Panc1 (cell line): ENCODE results near the gene TSPAN16. TPM values are rescaled to one million over a fixed set of nuclear protein-coding genes. Genes with fewer than 3 reads are reported as not detected.

Experiments
- ATAC-seq: fragments of 200-7000 bp; cut with Tn5 transposase; 2 replicates; pipeline ENCODE4 v1.9.1; 2020; ENCODE audit warnings: mild to moderate bottlenecking, moderate library complexity
- BruUV-seq: library from RNA; stranded (reverse); fragments of 400-500 nt; replicated peaks from 2 replicates; lab custom pipeline; 2021; lab: Mats Ljungman, UMichigan
- CTCF ChIA-PET: fragments of 300-600 bp; sonication (Branson Sonifier 250); formaldehyde crosslinking; loops from one replicate; lab custom pipeline; 2022; ENCODE audit warnings: antibody characterized with exemption; lab: Charles Lee
- POLR2A ChIA-PET: fragments of 300-600 bp; sonication (Branson Sonifier 250); formaldehyde crosslinking; loops from one replicate; lab custom pipeline; 2022; ENCODE audit warnings: antibody characterized with exemption; lab: Charles Lee
- DNase-seq: peaks from one replicate; pipeline ENCODE4 v3.0.0-alpha.2; 2010; ENCODE audit warnings: low read depth, low spot score
- H3K27ac ChIP-seq: 2 replicates; pipeline ENCODE4 v1.5.1; 2011; ENCODE audit warnings: mild to moderate bottlenecking, low read length, inconsistent platforms
- H3K27me3 ChIP-seq: fragments of 200-500 bp; sonication (Bioruptor generic); 2 replicates; pipeline ENCODE4 v1.6.0; 2014; ENCODE audit warnings: low read length, inconsistent platforms; ENCODE audit not compliant: control insufficient read depth, insufficient read depth
- H3K36me3 ChIP-seq: fragments of 200-500 bp; sonication (Bioruptor generic); 2 replicates; pipeline ENCODE4 v1.5.1; 2014; ENCODE audit warnings: inconsistent platforms, mild to moderate bottlenecking, low read length, moderate library complexity; ENCODE audit not compliant: control insufficient read depth, insufficient read depth
- H3K4me1 ChIP-seq: 2 replicates; pipeline ENCODE4 v1.5.1; 2011; ENCODE audit warnings: inconsistent platforms, mild to moderate bottlenecking, low read length, moderate library complexity; ENCODE audit not compliant: control insufficient read depth, insufficient read depth
- H3K4me3 ChIP-seq, 2 experiments: 2 replicates each; pipeline ENCODE4 v1.5.1; 2011 to 2012; ENCODE audit warnings: low read depth in 2 of 2, low read length in 2 of 2, mild to moderate bottlenecking in 2 of 2, inconsistent platforms in 1 of 2, moderate library complexity in 1 of 2
- H3K9me3 ChIP-seq: fragments of 200-500 bp; sonication (Bioruptor generic); 2 replicates; pipeline ENCODE4 v1.5.1; 2014; ENCODE audit warnings: low read depth, mild to moderate bottlenecking, inconsistent platforms, low read length, moderate library complexity; ENCODE audit not compliant: control insufficient read depth, insufficient read depth
- CTCF ChIP-seq: fragments of 450-650 bp; IDR thresholded peaks from 2 replicates; pipeline ENCODE4 v1.5.1; 2017; ENCODE audit warnings: mild to moderate bottlenecking
- POLR2AphosphoS5 ChIP-seq: IDR thresholded peaks from 2 replicates; pipeline ENCODE4 v1.6.1; 2012; ENCODE audit warnings: mild to moderate bottlenecking, low read depth, low read length, moderate library complexity
- SIN3A ChIP-seq: IDR thresholded peaks from 2 replicates; pipeline ENCODE4 v1.6.1; 2012; ENCODE audit warnings: low read depth, mild to moderate bottlenecking, low read length, moderate library complexity, borderline replicate concordance; ENCODE audit not compliant: insufficient read depth
- TCF7L2 ChIP-seq: IDR thresholded peaks from 2 replicates; pipeline ENCODE4 v1.6.1; 2011; ENCODE audit warnings: mild to moderate bottlenecking, low read depth, low read length, inconsistent platforms
- in situ Hi-C: cut with HindIII; loops from 2 replicates; pipeline ENCODE4 v1.10.0; 2016; ENCODE audit warnings: low sequenced_read_pairs, low pct_unique_long_range_greater_than_20kb
- intact Hi-C: fragments of 100-400 bp; cut with micrococcal nuclease; formaldehyde crosslinking; loops from one replicate; pipeline ENCODE4 v1.10.0; 2022; ENCODE audit not compliant: unreplicated experiment
- total RNA-seq: library from RNA; stranded (reverse); gene quantifications from one replicate; pipeline ENCODE4 v1.2.1, GENCODE V29; 2021; ENCODE audit not compliant: unreplicated experiment
- TF ChIP-seq, protein P1 (sequence below), 2 experiments: IDR thresholded peaks; 2 replicates each; pipeline ENCODE4 v1.6.1; 2011 to 2012; ENCODE audit warnings: low read depth in 2 of 2, control low read depth in 1 of 2, low read length in 1 of 2, mild to moderate bottlenecking in 1 of 2, moderate library complexity in 1 of 2; ENCODE audit not compliant: insufficient read depth in 1 of 2

Gene TSPAN16
- total RNA-seq, 1 experiment from 2014 or later: not detected

DNA sequence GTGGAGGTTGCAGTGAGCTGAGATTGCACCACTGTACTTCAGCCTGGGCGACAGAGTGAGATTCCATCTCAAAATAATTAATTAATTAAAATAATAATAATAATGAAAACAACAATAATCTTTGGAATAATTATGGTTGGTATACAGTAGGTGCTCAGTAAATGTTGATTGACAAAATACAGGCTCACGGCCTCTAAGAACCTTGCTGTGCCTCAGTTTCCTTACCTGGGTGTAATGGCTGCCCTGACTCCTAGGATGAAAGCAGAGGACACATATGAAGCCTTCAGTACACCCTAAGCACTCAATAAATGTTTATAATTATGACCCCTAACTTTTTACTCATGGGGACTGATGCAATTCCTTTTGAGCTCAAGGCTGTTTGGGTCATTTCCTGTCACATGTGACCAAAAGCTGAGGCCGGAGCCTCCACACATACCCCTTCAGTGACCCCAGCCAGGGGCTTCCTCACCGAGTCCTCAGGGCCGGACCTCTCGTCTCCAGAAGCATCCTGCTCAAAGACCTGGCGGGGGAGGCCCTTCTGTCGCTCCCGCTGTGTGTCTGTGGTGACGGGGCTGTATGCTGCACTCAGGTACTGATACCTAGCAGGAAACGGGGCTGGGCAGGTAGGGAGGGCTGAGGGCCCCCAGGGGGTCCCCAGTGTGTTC is 44.2 kb upstream of the TSPAN16 start:
- intact Hi-C loops: no loop called here
- Histone ChIP-seq H3K4me1 (no peaks in the 10 kb centered on the region), H3K27me3 (no peaks in the 10 kb centered on the region), H3K4me3 (no peak overlapping the region), H3K27ac (no peak overlapping the region), H3K36me3 (no peaks in the 10 kb centered on the region), H3K9me3 (no peaks in the 10 kb centered on the region)
- in situ Hi-C loops: no loop called here
- ChIA-PET CTCF (no interaction called here), POLR2A (no interaction called here)
- BruUV-seq: no TSS peak
- ATAC-seq: no peak
- DNase-seq: no peak
- TF ChIP-seq SIN3A (no peak), TCF7L2 (no peak), POLR2AphosphoS5 (no peak), CTCF (no peak)
- TF ChIP-seq, protein P1, sequence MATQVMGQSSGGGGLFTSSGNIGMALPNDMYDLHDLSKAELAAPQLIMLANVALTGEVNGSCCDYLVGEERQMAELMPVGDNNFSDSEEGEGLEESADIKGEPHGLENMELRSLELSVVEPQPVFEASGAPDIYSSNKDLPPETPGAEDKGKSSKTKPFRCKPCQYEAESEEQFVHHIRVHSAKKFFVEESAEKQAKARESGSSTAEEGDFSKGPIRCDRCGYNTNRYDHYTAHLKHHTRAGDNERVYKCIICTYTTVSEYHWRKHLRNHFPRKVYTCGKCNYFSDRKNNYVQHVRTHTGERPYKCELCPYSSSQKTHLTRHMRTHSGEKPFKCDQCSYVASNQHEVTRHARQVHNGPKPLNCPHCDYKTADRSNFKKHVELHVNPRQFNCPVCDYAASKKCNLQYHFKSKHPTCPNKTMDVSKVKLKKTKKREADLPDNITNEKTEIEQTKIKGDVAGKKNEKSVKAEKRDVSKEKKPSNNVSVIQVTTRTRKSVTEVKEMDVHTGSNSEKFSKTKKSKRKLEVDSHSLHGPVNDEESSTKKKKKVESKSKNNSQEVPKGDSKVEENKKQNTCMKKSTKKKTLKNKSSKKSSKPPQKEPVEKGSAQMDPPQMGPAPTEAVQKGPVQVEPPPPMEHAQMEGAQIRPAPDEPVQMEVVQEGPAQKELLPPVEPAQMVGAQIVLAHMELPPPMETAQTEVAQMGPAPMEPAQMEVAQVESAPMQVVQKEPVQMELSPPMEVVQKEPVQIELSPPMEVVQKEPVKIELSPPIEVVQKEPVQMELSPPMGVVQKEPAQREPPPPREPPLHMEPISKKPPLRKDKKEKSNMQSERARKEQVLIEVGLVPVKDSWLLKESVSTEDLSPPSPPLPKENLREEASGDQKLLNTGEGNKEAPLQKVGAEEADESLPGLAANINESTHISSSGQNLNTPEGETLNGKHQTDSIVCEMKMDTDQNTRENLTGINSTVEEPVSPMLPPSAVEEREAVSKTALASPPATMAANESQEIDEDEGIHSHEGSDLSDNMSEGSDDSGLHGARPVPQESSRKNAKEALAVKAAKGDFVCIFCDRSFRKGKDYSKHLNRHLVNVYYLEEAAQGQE (IDR thresholded peaks at IDR 0.05; ENCODE audit: insufficient read depth in 1 of 2, low read depth in 2 of 2, low read length in 1 of 2): no peak

GRCh38 chr19:11252665-11253355 is 43.1 kb upstream of the TSPAN16 start:
- intact Hi-C loops (no loop called here), in situ Hi-C loops (no loop called here)
- H3K27ac ChIP-seq: no peak overlapping the region
- no peaks in the 10 kb centered on the region for H3K27me3 ChIP-seq
- H3K4me1 ChIP-seq: no peaks in the 10 kb centered on the region
- ATAC-seq (no peak), DNase-seq (no peak)
- no TSS peak for BruUV-seq
- no peaks in the 10 kb centered on the region for H3K9me3 ChIP-seq
- POLR2A ChIA-PET: no interaction called here
- no peak overlapping the region for H3K4me3 ChIP-seq
- CTCF ChIA-PET: no interaction called here
- no peaks in the 10 kb centered on the region for H3K36me3 ChIP-seq
- TF ChIP-seq, protein P1 (IDR thresholded peaks at IDR 0.05; ENCODE audit: insufficient read depth in 1 of 2, low read depth in 2 of 2, low read length in 1 of 2): no peak
- TF ChIP-seq TCF7L2: no peak
- TF ChIP-seq POLR2AphosphoS5: no peak
- TF ChIP-seq CTCF: no peak
- no peak for TF ChIP-seq SIN3A
